Forelimb muscle (tissue), 1 donor: Measurements from ENCODE around the gene SPANXB1. TPM values are rescaled to one million over a fixed set of nuclear protein-coding genes. Genes with fewer than 3 reads are reported as not detected.
"Not testable (repeated sequence)": the region's sequence is repeated elsewhere in the genome, so short reads cannot be mapped to it uniquely, and the experiment has no call there.

Source experiments
- DNase-seq: peaks from one replicate; pipeline ENCODE4 v3.0.0-alpha.2; 2013; ENCODE audit warnings: low read depth
- polyA plus RNA-seq: library from polyadenylated mRNA; unstranded; fragments of 120-200 nt; gene quantifications from one replicate; pipeline ENCODE4 v1.2.1, GENCODE V29; 2013; ENCODE audit not compliant: insufficient read length

Gene SPANXB1
- polyA plus RNA-seq, result not detected

- not testable (repeated sequence) for DNase-seq
Observed at GRCh38 chrX:141002568-141002967, at the start of gene SPANXB1. TSS of gene SPANXB1 (plus strand) at chrX:141002594. CDS start at chrX:141002694, 100 bp downstream.

- no peak for DNase-seq
Observed at GRCh38 chrX:140967036-140967435, 35.4 kb upstream of the SPANXB1 start.

GRCh38 chrX:140971099-140971795 lies 31.1 kb upstream of the SPANXB1 start:
- DNase-seq, result no peak

GRCh38 chrX:140975472-140975871 lies 26.9 kb upstream of the SPANXB1 start:
- DNase-seq, result no peak

GRCh38 chrX:140980271-140980670 lies 22.1 kb upstream of the SPANXB1 start:
- DNase-seq, result no peak

GRCh38 chrX:140983730-140984129 lies 18.7 kb upstream of the SPANXB1 start:
- no peak for DNase-seq

GRCh38 chrX:141005243-141005642 lies 2.8 kb downstream of the SPANXB1 start:
- not testable (repeated sequence) for DNase-seq

- not testable (repeated sequence) for DNase-seq
Observed at GRCh38 chrX:141044246-141044645, 41.9 kb downstream of the SPANXB1 start.

- not testable (repeated sequence) for DNase-seq
Observed at GRCh38 chrX:141049878-141050277, 47.5 kb downstream of the SPANXB1 start.

GRCh38 chrX:141052098-141052497 lies 49.7 kb downstream of the SPANXB1 start:
- DNase-seq, result not testable (repeated sequence)

Other genes with a start within 250 kb of the SPANXB1 start
- gene LDOC1, start 174.5 kb downstream of the SPANXB1 start, polyA plus RNA-seq, result 36.1 TPM
- not detected for gene SPANXC, start 239.9 kb downstream of the SPANXB1 start, polyA plus RNA-seq